K562 (cell line): ENCODE data around the gene PPP1R3A. TPM values are rescaled to one million over a fixed set of nuclear protein-coding genes. Genes with fewer than 3 reads are reported as not detected.
A peak's percentile ranks its signal among the peaks of the same experiment; 100 is the strongest.

Source experiments
- ATAC-seq: fragments of 200-7000 bp; cut with Tn5 transposase; 3 replicates; pipeline ENCODE4 v1.9.1; 2020; ENCODE audit warnings: moderate library complexity
- BruUV-seq: library from RNA; stranded (reverse); fragments of 400-500 nt; replicated peaks from 2 replicates; lab custom pipeline; 2021; lab: Mats Ljungman, UMichigan
- CTCF ChIA-PET: fragments of 300-600 bp; formaldehyde crosslinking; extraction: SDS; loops from one replicate; lab custom pipeline; 2021; ENCODE audit warnings: low intra/inter-chr PET ratio; lab: Yijun Ruan, JAX
- POLR2A ChIA-PET: fragments of 300-600, 350-650 bp; sonication (Branson Sonifier 250); formaldehyde crosslinking; extraction: SDS; loops from one replicate; lab custom pipeline; 2021; ENCODE audit warnings: antibody characterized with exemption, inconsistent platforms; lab: Yijun Ruan, JAX
- DNase-seq, 4 experiments: peaks; one replicate each; pipeline versions ENCODE4 v3.0.0 to v3.0.0-alpha.2; 2011 to 2018; ENCODE audit warnings: low spot score in 3 of 4, mixed read lengths in 3 of 4; ENCODE audit errors: extremely low read depth in 1 of 4
- FAIRE-seq: peaks from 2 replicates; lab custom pipeline; 2011; peaks lifted over from hg19 to GRCh38; lab: Jason Lieb, UNC
- H2AFZ ChIP-seq: 2 replicates; pipeline ENCODE4 v1.6.0; 2011; ENCODE audit warnings: low read depth, low read length, control low read depth, inconsistent platforms
- H3K27ac ChIP-seq: fragments of 200-600 bp; 3 replicates; pipeline ENCODE4 v1.8.0; 2011; ENCODE audit warnings: low read depth, mild to moderate bottlenecking, control low read depth, inconsistent platforms, low read length, moderate library complexity, mixed read lengths; ENCODE audit errors: extremely low read depth
- H3K27me3 ChIP-seq, 2 experiments: fragments of 300-600 bp in 1 of 2; 2 replicates in 1 of 2; 3 replicates in 1 of 2; pipeline versions ENCODE4 v1.6.0 to v1.8.0; 2011; ENCODE audit warnings: inconsistent platforms in 2 of 2, low read length in 2 of 2, mild to moderate bottlenecking in 1 of 2, mixed read lengths in 1 of 2, moderate library complexity in 1 of 2; ENCODE audit not compliant: control insufficient read depth in 2 of 2, insufficient read depth in 2 of 2
- H3K36me3 ChIP-seq: fragments of 300-600 bp; 3 replicates; pipeline ENCODE4 v1.8.0; 2011; ENCODE audit warnings: mild to moderate bottlenecking, low read length, inconsistent platforms; ENCODE audit not compliant: control insufficient read depth, insufficient read depth
- H3K4me1 ChIP-seq, 2 experiments: fragments of 200-600 bp in 1 of 2; replicated peaks in 1 of 2; 2 replicates in 1 of 2; 3 replicates in 1 of 2; pipeline versions ENCODE4 v1.5.1 to v1.8.0; 2011; ENCODE audit warnings: inconsistent platforms in 2 of 2, low read length in 2 of 2, mild to moderate bottlenecking in 1 of 2, mixed read lengths in 1 of 2, moderate library complexity in 1 of 2; ENCODE audit not compliant: control insufficient read depth in 2 of 2, insufficient read depth in 2 of 2
- H3K4me2 ChIP-seq: 2 replicates; pipeline ENCODE4 v1.6.1; 2011; ENCODE audit warnings: low read length, control low read depth, inconsistent platforms, mixed read lengths; ENCODE audit not compliant: insufficient read depth
- H3K4me3 ChIP-seq: fragments of 200-600 bp; sonication (generic), shearing (Covaris generic); 2 replicates; pipeline ENCODE4 v1.5.1; 2016; ENCODE audit warnings: control low read depth, inconsistent platforms
- H3K79me2 ChIP-seq: fragments of 200-600 bp; 3 replicates; pipeline ENCODE4 v1.8.0; 2011; ENCODE audit warnings: low read length, inconsistent platforms; ENCODE audit not compliant: control insufficient read depth, insufficient read depth
- H3K9ac ChIP-seq, 2 experiments: 2 replicates each; pipeline versions ENCODE4 v1.6.0 to v1.6.1; 2011; ENCODE audit warnings: low read depth in 2 of 2, low read length in 2 of 2, control low read depth in 1 of 2, inconsistent platforms in 1 of 2, mild to moderate bottlenecking in 1 of 2, mixed read lengths in 1 of 2; ENCODE audit not compliant: insufficient read depth in 1 of 2
- H3K9me1 ChIP-seq: one replicate; pipeline ENCODE4 v1.6.0; 2011; ENCODE audit warnings: inconsistent platforms, mild to moderate bottlenecking, low read length, moderate library complexity; ENCODE audit not compliant: control insufficient read depth, insufficient read depth
- H3K9me3 ChIP-seq: replicated peaks from 2 replicates; pipeline ENCODE4 v1.5.1; 2011; ENCODE audit warnings: low read depth, low read length, inconsistent platforms; ENCODE audit not compliant: control insufficient read depth, insufficient read depth
- H4K20me1 ChIP-seq: replicated peaks from 2 replicates; pipeline ENCODE4 v1.6.1; 2011; ENCODE audit warnings: low read length, inconsistent platforms, mixed read lengths; ENCODE audit not compliant: control insufficient read depth, insufficient read depth
- C11orf30 ChIP-seq: fragments of 450-650 bp; IDR thresholded peaks from 2 replicates; pipeline ENCODE4 v1.6.1; 2016; ENCODE audit warnings: low read depth, mild to moderate bottlenecking
- DACH1 ChIP-seq: fragments of 450-650 bp; IDR thresholded peaks from 2 replicates; pipeline ENCODE4 v1.6.1; 2018; ENCODE audit not compliant: partially characterized antibody
- HNRNPLL ChIP-seq: fragments of 200-400 bp; formaldehyde crosslinking; IDR thresholded peaks from 2 replicates; pipeline ENCODE4 v1.6.1; 2017; ENCODE audit warnings: low read length, low read depth, mild to moderate bottlenecking; ENCODE audit not compliant: poor library complexity, severe bottlenecking
- KAT8 ChIP-seq: fragments of 450-650 bp; IDR thresholded peaks from 2 replicates; pipeline ENCODE4 v1.6.1; 2016; ENCODE audit warnings: low read depth, mild to moderate bottlenecking
- MAFF ChIP-seq: IDR thresholded peaks from 2 replicates; pipeline ENCODE4 v1.6.1; 2012; ENCODE audit warnings: low read length, improper control_type of control experiment
- MAFG ChIP-seq: fragments of 450-650 bp; conservative IDR thresholded peaks from 2 replicates; pipeline ENCODE4 v1.6.1; 2016; ENCODE audit warnings: missing genetic modification characterization, missing compliant biosample characterization
- MBD2 ChIP-seq: sonication (generic); IDR thresholded peaks from 2 replicates; pipeline ENCODE4 v1.6.1; 2016; ENCODE audit warnings: low read depth, borderline replicate concordance
- POLR2G ChIP-seq: fragments of 200-400 bp; formaldehyde crosslinking; IDR thresholded peaks from 2 replicates; pipeline ENCODE4 v1.6.1; 2017; ENCODE audit warnings: low read depth, mild to moderate bottlenecking, antibody characterized with exemption, low read length, moderate library complexity
- SIX5 ChIP-seq, 2 experiments: IDR thresholded peaks; 2 replicates each; pipeline ENCODE4 v1.6.1; 2011; ENCODE audit warnings: low read length in 2 of 2, borderline replicate concordance in 1 of 2, low read depth in 1 of 2, mild to moderate bottlenecking in 1 of 2, moderate library complexity in 1 of 2; ENCODE audit not compliant: insufficient read depth in 1 of 2
- SRSF7 ChIP-seq: fragments of 200-400 bp; formaldehyde crosslinking; optimal IDR thresholded peaks from 2 replicates; pipeline ENCODE3; 2017; ENCODE audit warnings: mild to moderate bottlenecking, low read depth, low read length
- TCFL5 ChIP-seq: fragments of 250-450 bp; sonication (Bioruptor Pico); conservative IDR thresholded peaks from 2 replicates; pipeline ENCODE4 v1.6.1; 2021; ENCODE audit warnings: mild to moderate bottlenecking, moderate library complexity, matching md5 sums
- TFAM ChIP-seq: fragments of 250-450 bp; sonication (Bioruptor Pico); conservative IDR thresholded peaks from 2 replicates; pipeline ENCODE4 v1.5.0; 2021; ENCODE audit warnings: mild to moderate bottlenecking, moderate library complexity
- ZNF316 ChIP-seq: fragments of 450-650 bp; IDR thresholded peaks from 2 replicates; pipeline ENCODE4 v1.6.1; 2016
- WGBS: fragments of 100-300 bp; shearing (Covaris generic); methylation state at CpG from one replicate; pipeline ENCODE4 v1.1.6; 2016; ENCODE audit warnings: low coverage, mixed read lengths; ENCODE audit not compliant: insufficient coverage; ENCODE audit errors: missing lambda C conversion rate; 5-methylcytosine and 5-hydroxymethylcytosine counted together
- in situ Hi-C: fragments of 300-500 bp; cut with MboI; formaldehyde crosslinking; loops from 4 replicates; pipeline ENCODE4 v1.15.0; 2018; ENCODE audit warnings: inconsistent platforms, mixed read lengths
- intact Hi-C: fragments of 100-400 bp; cut with micrococcal nuclease; formaldehyde crosslinking; loops from 2 replicates; pipeline ENCODE4 v1.14.2; 2022
- polyA plus RNA-seq, 8 experiments: library from polyadenylated mRNA; depleted of rRNA in 4 of 8; stranded (reverse) in 5 of 8; unstranded in 3 of 8; fragments of >200 nt; fragmentation: Nextera tagmentation in 2 of 8; fragmentation: Illumina TruSeq in 1 of 8; extraction: Ambion mirVana in 2 of 8; extraction: Trizol in 1 of 8; gene quantifications; 2 replicates each; pipeline versions ENCODE4 v1.2.1 to v1.2.3, GENCODE V29; 2011 to 2014; ENCODE audit warnings: inconsistent platforms in 1 of 8, missing spikeins in 1 of 8
- total RNA-seq, 7 experiments: library from RNA; depleted of rRNA in 6 of 7; stranded (reverse); fragments of >200 nt in 6 of 7; fragmentation: Illumina TruSeq in 2 of 7; extraction: Trizol in 2 of 7; gene quantifications; 2 replicates each; pipeline versions ENCODE4 v1.2.1 to v1.2.3, GENCODE V29; 2011 to 2021; ENCODE audit warnings: low replicate concordance in 1 of 7
- TF ChIP-seq, protein P1 (sequence below): fragments of 250-450 bp; sonication (Bioruptor Pico); IDR thresholded peaks from 2 replicates; pipeline ENCODE4 v1.4.0; 2020; ENCODE audit warnings: mild to moderate bottlenecking, moderate library complexity
- TF ChIP-seq, protein P2 (sequence below): fragments of 450-650 bp; IDR thresholded peaks from 2 replicates; pipeline ENCODE4 v1.6.1; 2016; ENCODE audit warnings: low read depth, mild to moderate bottlenecking, moderate library complexity
- TF ChIP-seq, protein P3 (sequence below): fragments of 450-650 bp; formaldehyde crosslinking; IDR thresholded peaks from 2 replicates; pipeline ENCODE4 v1.4.0; 2020; ENCODE audit warnings: mild to moderate bottlenecking, moderate library complexity
- TF ChIP-seq, protein P4 (sequence below): fragments of 450-650 bp; IDR thresholded peaks from 2 replicates; pipeline ENCODE4 v1.6.1; 2017; ENCODE audit warnings: mild to moderate bottlenecking, moderate library complexity

The PPP1R3A gene
- total and polyA plus RNA-seq, 9 of the 15 experiments (the other 6 are each of a cell fraction or from before 2014, with no cell fraction given): 0.01 to 0.03 TPM; not detected in 7

DNA sequence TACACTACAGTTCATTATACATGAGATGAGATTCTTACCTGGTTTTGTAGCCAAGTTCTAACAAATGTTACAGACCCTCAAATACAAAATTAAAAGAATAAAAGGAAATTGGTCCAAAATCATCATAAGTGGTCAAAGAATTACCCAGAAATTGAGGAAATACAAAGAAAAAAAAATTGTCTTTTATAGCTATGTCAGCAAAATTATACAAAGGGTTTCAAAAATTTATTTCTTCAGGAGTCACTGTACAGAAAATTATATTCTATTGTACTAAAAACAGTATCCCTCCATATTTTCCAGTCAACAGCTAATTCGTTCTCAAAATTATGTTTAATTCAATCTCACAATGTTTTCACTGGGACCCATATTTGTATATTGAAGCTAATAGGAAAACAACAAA is 14.3 kb downstream of the PPP1R3A start:
- H3K79me2 ChIP-seq: no peaks in the 10 kb centered on the region
- WGBS: 0% methylated on average over 1 of the region's 1 CpG
- ATAC-seq (no peak), DNase-seq (no peak), FAIRE-seq (no peak)
- BruUV-seq: no TSS peak
- H3K36me3 ChIP-seq: no peaks in the 10 kb centered on the region
- intact Hi-C loops: no loop called here
- no peak overlapping the region for H3K27ac ChIP-seq
- no peak overlapping the region for H3K9ac ChIP-seq
- no peaks in the 10 kb centered on the region for H3K9me3 ChIP-seq
- H3K4me3 ChIP-seq: no peak overlapping the region
- H2AFZ ChIP-seq: no peak overlapping the region
- no peaks in the 10 kb centered on the region for H3K9me1 ChIP-seq
- ChIA-PET POLR2A (no interaction called here), CTCF (no interaction called here)
- no peaks in the 10 kb centered on the region for H4K20me1 ChIP-seq
- H3K27me3 ChIP-seq: no peaks in the 10 kb centered on the region
- H3K4me1 ChIP-seq: no peaks in the 10 kb centered on the region
- in situ Hi-C loops: no loop called here
- H3K4me2 ChIP-seq: no peak overlapping the region
- TF ChIP-seq KAT8: no peak
- TF ChIP-seq, protein P1, sequence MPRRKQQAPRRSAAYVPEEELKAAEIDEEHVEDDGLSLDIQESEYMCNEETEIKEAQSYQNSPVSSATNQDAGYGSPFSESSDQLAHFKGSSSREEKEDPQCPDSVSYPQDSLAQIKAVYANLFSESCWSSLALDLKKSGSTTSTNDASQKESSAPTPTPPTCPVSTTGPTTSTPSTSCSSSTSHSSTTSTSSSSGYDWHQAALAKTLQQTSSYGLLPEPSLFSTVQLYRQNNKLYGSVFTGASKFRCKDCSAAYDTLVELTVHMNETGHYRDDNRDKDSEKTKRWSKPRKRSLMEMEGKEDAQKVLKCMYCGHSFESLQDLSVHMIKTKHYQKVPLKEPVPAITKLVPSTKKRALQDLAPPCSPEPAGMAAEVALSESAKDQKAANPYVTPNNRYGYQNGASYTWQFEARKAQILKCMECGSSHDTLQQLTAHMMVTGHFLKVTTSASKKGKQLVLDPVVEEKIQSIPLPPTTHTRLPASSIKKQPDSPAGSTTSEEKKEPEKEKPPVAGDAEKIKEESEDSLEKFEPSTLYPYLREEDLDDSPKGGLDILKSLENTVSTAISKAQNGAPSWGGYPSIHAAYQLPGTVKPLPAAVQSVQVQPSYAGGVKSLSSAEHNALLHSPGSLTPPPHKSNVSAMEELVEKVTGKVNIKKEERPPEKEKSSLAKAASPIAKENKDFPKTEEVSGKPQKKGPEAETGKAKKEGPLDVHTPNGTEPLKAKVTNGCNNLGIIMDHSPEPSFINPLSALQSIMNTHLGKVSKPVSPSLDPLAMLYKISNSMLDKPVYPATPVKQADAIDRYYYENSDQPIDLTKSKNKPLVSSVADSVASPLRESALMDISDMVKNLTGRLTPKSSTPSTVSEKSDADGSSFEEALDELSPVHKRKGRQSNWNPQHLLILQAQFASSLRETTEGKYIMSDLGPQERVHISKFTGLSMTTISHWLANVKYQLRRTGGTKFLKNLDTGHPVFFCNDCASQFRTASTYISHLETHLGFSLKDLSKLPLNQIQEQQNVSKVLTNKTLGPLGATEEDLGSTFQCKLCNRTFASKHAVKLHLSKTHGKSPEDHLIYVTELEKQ: no peak
- no peak for TF ChIP-seq TFAM (CRISPR knock-in tag)
- no peak for TF ChIP-seq HNRNPLL
- peak; percentile 79 for TF ChIP-seq C11orf30
- TF ChIP-seq, protein P2, sequence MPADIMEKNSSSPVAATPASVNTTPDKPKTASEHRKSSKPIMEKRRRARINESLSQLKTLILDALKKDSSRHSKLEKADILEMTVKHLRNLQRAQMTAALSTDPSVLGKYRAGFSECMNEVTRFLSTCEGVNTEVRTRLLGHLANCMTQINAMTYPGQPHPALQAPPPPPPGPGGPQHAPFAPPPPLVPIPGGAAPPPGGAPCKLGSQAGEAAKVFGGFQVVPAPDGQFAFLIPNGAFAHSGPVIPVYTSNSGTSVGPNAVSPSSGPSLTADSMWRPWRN: no peak
- TF ChIP-seq MAFG: peak; percentile 80
- TF ChIP-seq, protein P3, sequence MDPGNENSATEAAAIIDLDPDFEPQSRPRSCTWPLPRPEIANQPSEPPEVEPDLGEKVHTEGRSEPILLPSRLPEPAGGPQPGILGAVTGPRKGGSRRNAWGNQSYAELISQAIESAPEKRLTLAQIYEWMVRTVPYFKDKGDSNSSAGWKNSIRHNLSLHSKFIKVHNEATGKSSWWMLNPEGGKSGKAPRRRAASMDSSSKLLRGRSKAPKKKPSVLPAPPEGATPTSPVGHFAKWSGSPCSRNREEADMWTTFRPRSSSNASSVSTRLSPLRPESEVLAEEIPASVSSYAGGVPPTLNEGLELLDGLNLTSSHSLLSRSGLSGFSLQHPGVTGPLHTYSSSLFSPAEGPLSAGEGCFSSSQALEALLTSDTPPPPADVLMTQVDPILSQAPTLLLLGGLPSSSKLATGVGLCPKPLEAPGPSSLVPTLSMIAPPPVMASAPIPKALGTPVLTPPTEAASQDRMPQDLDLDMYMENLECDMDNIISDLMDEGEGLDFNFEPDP (CRISPR knock-in tag): no peak
- TF ChIP-seq MAFF: peak; percentile 88
- TF ChIP-seq DACH1: no peak
- TF ChIP-seq MBD2: no peak
- TF ChIP-seq TCFL5: no peak
- TF ChIP-seq, protein P4, sequence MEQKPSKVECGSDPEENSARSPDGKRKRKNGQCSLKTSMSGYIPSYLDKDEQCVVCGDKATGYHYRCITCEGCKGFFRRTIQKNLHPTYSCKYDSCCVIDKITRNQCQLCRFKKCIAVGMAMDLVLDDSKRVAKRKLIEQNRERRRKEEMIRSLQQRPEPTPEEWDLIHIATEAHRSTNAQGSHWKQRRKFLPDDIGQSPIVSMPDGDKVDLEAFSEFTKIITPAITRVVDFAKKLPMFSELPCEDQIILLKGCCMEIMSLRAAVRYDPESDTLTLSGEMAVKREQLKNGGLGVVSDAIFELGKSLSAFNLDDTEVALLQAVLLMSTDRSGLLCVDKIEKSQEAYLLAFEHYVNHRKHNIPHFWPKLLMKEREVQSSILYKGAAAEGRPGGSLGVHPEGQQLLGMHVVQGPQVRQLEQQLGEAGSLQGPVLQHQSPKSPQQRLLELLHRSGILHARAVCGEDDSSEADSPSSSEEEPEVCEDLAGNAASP: no peak
- TF ChIP-seq POLR2G: no peak
- TF ChIP-seq ZNF316: peak; percentile 95
- TF ChIP-seq SRSF7: no peak
- TF ChIP-seq SIX5 (IDR thresholded peaks at IDR 0.05; ENCODE audit: borderline replicate concordance in 1 of 2, insufficient read depth in 1 of 2, low read depth in 1 of 2, low read length in 2 of 2): no peak
